ENCODE results near the gene EMID1. TPM values are rescaled to one million over a fixed set of nuclear protein-coding genes. Genes with fewer than 3 reads are reported as not detected.
"Not testable (repeated sequence)": the region's sequence is repeated elsewhere in the genome, so short reads cannot be mapped to it uniquely, and the experiment has no call there.

The EMID1 gene
- total and polyA plus RNA-seq, 2 experiments from 2014 or later, result 9.9 to 42.5 TPM

GRCh38 chr22:29217827-29218757, 12.4 kb downstream of the EMID1 start:
- DNase-seq (ENCODE audit: low read depth in 1 of 2, low spot score in 1 of 2), result no peak
- H3K4me1 ChIP-seq (ENCODE audit: low read depth), result no peaks in the 10 kb centered on the region
- no peaks in the 10 kb centered on the region for H3K27me3 ChIP-seq
- no peak overlapping the region for H3K27ac ChIP-seq
- no peaks in the 10 kb centered on the region for H3K9me3 ChIP-seq (ENCODE audit: low read depth)
- no peak overlapping the region for H3K4me3 ChIP-seq
- TF ChIP-seq, protein P1, sequence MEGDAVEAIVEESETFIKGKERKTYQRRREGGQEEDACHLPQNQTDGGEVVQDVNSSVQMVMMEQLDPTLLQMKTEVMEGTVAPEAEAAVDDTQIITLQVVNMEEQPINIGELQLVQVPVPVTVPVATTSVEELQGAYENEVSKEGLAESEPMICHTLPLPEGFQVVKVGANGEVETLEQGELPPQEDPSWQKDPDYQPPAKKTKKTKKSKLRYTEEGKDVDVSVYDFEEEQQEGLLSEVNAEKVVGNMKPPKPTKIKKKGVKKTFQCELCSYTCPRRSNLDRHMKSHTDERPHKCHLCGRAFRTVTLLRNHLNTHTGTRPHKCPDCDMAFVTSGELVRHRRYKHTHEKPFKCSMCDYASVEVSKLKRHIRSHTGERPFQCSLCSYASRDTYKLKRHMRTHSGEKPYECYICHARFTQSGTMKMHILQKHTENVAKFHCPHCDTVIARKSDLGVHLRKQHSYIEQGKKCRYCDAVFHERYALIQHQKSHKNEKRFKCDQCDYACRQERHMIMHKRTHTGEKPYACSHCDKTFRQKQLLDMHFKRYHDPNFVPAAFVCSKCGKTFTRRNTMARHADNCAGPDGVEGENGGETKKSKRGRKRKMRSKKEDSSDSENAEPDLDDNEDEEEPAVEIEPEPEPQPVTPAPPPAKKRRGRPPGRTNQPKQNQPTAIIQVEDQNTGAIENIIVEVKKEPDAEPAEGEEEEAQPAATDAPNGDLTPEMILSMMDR (IDR thresholded peaks at IDR 0.05; ENCODE audit: low read depth, low read length), result no peak
- H3K36me3 ChIP-seq, result no peaks in the 10 kb centered on the region

DNA sequence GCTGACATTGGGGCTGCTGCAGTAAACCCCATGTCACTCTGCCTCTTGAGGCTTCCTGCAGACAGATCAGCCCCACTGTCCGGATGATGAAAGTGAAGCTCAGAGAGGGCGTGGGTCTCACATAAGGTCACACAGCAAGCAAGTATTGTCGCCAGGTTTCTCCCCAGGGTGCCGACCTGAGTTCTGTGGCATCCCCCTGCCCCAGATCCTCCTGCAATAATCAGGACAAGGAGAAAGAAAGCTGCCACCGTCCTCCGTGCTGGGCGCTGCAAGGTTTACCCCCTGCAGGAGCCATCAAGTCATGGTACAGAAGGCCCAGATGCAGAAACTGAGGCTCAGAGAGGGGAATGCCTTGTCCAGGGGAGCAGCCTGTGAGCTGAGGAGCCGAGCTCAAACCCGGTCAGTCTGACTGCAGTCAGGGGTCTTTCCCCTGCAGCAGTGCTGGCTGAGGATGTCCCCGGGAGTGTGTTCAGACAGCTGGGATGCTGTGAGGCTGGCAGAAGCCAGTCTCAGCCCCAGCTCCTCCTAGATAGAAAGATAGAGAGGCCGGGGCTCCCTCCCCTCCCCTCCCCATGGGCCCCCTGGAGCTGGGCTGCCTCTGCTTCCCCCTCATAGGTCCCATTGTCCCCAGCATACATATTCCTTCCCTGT, 13.2 kb downstream of the EMID1 start:
- Histone ChIP-seq H3K4me3 (no peak overlapping the region), H3K27me3 (no peaks in the 10 kb centered on the region), H3K27ac (no peak overlapping the region), H3K36me3 (no peaks in the 10 kb centered on the region), H3K4me1 (ENCODE audit: low read depth) (no peaks in the 10 kb centered on the region), H3K9me3 (ENCODE audit: low read depth) (no peaks in the 10 kb centered on the region)
- TF ChIP-seq, protein P1 (IDR thresholded peaks at IDR 0.05; ENCODE audit: low read depth, low read length), result no peak
- no peak for DNase-seq (ENCODE audit: low read depth in 1 of 2, low spot score in 1 of 2)

GRCh38 chr22:29219409-29219782, 13.7 kb downstream of the EMID1 start:
- H3K4me3 ChIP-seq; H3K36me3 ChIP-seq; H3K4me1 ChIP-seq (ENCODE audit: low read depth); DNase-seq (ENCODE audit: low read depth in 1 of 2, low spot score in 1 of 2); H3K27ac ChIP-seq; H3K9me3 ChIP-seq (ENCODE audit: low read depth); H3K27me3 ChIP-seq: not testable (repeated sequence)

- Histone ChIP-seq H3K4me1 (ENCODE audit: low read depth) (no peaks in the 10 kb centered on the region), H3K27me3 (no peaks in the 10 kb centered on the region), H3K4me3 (no peak overlapping the region), H3K36me3 (no peaks in the 10 kb centered on the region), H3K27ac (no peak overlapping the region), H3K9me3 (ENCODE audit: low read depth) (no peaks in the 10 kb centered on the region)
- TF ChIP-seq, protein P1 (IDR thresholded peaks at IDR 0.05; ENCODE audit: low read depth, low read length), result no peak
- DNase-seq (ENCODE audit: low read depth in 1 of 2, low spot score in 1 of 2), result no peak
Measured at GRCh38 chr22:29219881-29220670, 14.4 kb downstream of the EMID1 start.

DNA sequence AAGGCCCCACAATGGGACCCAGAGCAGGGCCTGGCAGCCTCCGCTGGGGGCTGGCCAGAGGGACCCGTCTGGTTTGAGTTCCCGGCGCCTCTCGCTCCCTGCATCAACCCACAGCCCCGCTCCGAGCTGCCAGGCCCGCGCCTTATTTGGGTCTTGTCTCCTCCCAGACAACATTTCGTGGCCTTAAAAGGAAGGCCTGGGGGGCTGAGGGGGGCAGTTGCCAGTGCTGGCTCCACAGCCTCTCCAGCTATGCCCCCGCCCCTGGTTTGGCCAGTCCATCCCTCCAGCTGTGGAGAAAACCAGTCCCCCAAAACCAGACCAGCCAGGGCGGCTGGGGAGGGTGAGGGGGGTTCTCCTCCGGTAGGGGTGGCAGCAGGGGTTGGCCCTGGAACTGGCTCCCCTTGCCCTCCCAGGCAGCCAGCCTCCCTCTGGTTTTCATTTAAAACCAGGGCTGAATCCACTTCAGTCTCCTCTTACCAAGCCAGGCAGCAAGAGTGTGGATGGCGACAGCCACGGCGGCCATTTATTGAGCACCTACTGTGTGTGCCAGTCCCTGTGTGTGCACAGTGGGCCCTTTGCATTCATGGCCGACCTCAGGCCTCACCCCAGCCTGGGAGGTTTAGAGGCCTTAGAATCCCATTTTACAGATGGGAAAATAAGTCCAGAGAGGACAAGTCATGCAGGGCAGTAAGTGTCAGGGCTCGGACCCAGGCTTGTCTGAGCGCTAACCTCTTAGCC, 18.6 kb downstream of the EMID1 start:
- H3K36me3 ChIP-seq, result no peaks in the 10 kb centered on the region
- no peaks in the 10 kb centered on the region for H3K27me3 ChIP-seq
- TF ChIP-seq, protein P1 (IDR thresholded peaks at IDR 0.05; ENCODE audit: low read depth, low read length), result no peak
- H3K4me3 ChIP-seq, result no peak overlapping the region
- H3K9me3 ChIP-seq (ENCODE audit: low read depth), result no peaks in the 10 kb centered on the region
- no peak overlapping the region for H3K27ac ChIP-seq
- no peak for DNase-seq (ENCODE audit: low read depth in 1 of 2, low spot score in 1 of 2)
- H3K4me1 ChIP-seq (ENCODE audit: low read depth), result no peaks in the 10 kb centered on the region
